ENCODE results near the gene MGAM2.

DNA sequence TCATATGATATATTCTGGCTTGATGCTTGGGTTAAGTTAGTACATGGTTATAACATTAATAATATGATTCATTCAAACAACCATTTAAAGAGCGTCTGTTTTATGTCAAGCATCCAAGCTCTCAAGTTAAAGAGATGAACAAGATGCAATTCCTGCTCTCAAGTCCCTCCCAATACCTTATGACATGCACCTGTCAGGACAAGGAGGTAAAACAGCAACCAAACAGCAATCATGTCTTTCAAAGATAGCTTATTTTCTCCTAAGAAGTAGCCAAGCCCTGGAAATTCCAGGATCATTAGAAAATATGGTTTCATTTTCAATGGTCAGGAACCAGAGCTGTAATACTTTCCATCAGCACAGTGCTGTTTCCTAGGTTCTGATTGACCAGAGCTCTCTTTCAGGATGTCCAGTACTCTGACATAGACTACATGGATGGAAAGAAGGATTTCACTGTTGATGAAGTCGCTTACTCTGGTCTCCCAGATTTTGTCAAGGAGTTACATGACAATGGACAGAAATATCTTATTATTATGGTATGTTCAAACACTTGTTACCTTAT is 29.0 kb downstream of the MGAM2 start:
- TF ChIP-seq, protein P1, sequence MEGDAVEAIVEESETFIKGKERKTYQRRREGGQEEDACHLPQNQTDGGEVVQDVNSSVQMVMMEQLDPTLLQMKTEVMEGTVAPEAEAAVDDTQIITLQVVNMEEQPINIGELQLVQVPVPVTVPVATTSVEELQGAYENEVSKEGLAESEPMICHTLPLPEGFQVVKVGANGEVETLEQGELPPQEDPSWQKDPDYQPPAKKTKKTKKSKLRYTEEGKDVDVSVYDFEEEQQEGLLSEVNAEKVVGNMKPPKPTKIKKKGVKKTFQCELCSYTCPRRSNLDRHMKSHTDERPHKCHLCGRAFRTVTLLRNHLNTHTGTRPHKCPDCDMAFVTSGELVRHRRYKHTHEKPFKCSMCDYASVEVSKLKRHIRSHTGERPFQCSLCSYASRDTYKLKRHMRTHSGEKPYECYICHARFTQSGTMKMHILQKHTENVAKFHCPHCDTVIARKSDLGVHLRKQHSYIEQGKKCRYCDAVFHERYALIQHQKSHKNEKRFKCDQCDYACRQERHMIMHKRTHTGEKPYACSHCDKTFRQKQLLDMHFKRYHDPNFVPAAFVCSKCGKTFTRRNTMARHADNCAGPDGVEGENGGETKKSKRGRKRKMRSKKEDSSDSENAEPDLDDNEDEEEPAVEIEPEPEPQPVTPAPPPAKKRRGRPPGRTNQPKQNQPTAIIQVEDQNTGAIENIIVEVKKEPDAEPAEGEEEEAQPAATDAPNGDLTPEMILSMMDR (IDR thresholded peaks at IDR 0.05; ENCODE audit: control extremely low read depth in 1 of 3, insufficient read depth in 1 of 3, low read depth in 1 of 3, low read length in 3 of 3): no peak
- no peak for TF ChIP-seq POLR2AphosphoS5 (IDR thresholded peaks at IDR 0.05; ENCODE audit: low read depth, low read length)
- no peak for TF ChIP-seq YY1 (IDR thresholded peaks at IDR 0.05; ENCODE audit: low read depth, low read length)
- no peak for TF ChIP-seq RAD21 (IDR thresholded peaks at IDR 0.05 in 1 of 2, conservative IDR thresholded peaks at IDR 0.05 in 1 of 2; ENCODE audit: low read depth in 2 of 2, low read length in 2 of 2)
- TF ChIP-seq KDM1A (IDR thresholded peaks at IDR 0.05; ENCODE audit: borderline replicate concordance, low read length): no peak
- TF ChIP-seq, protein P2, sequence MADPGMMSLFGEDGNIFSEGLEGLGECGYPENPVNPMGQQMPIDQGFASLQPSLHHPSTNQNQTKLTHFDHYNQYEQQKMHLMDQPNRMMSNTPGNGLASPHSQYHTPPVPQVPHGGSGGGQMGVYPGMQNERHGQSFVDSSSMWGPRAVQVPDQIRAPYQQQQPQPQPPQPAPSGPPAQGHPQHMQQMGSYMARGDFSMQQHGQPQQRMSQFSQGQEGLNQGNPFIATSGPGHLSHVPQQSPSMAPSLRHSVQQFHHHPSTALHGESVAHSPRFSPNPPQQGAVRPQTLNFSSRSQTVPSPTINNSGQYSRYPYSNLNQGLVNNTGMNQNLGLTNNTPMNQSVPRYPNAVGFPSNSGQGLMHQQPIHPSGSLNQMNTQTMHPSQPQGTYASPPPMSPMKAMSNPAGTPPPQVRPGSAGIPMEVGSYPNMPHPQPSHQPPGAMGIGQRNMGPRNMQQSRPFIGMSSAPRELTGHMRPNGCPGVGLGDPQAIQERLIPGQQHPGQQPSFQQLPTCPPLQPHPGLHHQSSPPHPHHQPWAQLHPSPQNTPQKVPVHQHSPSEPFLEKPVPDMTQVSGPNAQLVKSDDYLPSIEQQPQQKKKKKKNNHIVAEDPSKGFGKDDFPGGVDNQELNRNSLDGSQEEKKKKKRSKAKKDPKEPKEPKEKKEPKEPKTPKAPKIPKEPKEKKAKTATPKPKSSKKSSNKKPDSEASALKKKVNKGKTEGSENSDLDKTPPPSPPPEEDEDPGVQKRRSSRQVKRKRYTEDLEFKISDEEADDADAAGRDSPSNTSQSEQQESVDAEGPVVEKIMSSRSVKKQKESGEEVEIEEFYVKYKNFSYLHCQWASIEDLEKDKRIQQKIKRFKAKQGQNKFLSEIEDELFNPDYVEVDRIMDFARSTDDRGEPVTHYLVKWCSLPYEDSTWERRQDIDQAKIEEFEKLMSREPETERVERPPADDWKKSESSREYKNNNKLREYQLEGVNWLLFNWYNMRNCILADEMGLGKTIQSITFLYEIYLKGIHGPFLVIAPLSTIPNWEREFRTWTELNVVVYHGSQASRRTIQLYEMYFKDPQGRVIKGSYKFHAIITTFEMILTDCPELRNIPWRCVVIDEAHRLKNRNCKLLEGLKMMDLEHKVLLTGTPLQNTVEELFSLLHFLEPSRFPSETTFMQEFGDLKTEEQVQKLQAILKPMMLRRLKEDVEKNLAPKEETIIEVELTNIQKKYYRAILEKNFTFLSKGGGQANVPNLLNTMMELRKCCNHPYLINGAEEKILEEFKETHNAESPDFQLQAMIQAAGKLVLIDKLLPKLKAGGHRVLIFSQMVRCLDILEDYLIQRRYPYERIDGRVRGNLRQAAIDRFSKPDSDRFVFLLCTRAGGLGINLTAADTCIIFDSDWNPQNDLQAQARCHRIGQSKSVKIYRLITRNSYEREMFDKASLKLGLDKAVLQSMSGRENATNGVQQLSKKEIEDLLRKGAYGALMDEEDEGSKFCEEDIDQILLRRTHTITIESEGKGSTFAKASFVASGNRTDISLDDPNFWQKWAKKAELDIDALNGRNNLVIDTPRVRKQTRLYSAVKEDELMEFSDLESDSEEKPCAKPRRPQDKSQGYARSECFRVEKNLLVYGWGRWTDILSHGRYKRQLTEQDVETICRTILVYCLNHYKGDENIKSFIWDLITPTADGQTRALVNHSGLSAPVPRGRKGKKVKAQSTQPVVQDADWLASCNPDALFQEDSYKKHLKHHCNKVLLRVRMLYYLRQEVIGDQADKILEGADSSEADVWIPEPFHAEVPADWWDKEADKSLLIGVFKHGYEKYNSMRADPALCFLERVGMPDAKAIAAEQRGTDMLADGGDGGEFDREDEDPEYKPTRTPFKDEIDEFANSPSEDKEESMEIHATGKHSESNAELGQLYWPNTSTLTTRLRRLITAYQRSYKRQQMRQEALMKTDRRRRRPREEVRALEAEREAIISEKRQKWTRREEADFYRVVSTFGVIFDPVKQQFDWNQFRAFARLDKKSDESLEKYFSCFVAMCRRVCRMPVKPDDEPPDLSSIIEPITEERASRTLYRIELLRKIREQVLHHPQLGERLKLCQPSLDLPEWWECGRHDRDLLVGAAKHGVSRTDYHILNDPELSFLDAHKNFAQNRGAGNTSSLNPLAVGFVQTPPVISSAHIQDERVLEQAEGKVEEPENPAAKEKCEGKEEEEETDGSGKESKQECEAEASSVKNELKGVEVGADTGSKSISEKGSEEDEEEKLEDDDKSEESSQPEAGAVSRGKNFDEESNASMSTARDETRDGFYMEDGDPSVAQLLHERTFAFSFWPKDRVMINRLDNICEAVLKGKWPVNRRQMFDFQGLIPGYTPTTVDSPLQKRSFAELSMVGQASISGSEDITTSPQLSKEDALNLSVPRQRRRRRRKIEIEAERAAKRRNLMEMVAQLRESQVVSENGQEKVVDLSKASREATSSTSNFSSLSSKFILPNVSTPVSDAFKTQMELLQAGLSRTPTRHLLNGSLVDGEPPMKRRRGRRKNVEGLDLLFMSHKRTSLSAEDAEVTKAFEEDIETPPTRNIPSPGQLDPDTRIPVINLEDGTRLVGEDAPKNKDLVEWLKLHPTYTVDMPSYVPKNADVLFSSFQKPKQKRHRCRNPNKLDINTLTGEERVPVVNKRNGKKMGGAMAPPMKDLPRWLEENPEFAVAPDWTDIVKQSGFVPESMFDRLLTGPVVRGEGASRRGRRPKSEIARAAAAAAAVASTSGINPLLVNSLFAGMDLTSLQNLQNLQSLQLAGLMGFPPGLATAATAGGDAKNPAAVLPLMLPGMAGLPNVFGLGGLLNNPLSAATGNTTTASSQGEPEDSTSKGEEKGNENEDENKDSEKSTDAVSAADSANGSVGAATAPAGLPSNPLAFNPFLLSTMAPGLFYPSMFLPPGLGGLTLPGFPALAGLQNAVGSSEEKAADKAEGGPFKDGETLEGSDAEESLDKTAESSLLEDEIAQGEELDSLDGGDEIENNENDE (IDR thresholded peaks at IDR 0.05; ENCODE audit: insufficient replicate concordance, low read length): no peak
- TF ChIP-seq RXRA (IDR thresholded peaks at IDR 0.05; ENCODE audit: insufficient read depth, low read depth, low read length): no peak
- TF ChIP-seq JUND (IDR thresholded peaks at IDR 0.05; ENCODE audit: low read length): no peak
- no peak for TF ChIP-seq TAF1 (IDR thresholded peaks at IDR 0.05; ENCODE audit: low read depth, low read length)

All from H1 (cell line).